Omental fat pad (tissue), 4 donors: ENCODE results near the gene TOR1AIP1. TPM values are rescaled to one million over a fixed set of nuclear protein-coding genes. Genes with fewer than 3 reads are reported as not detected.

Experiments
- ATAC-seq: fragments of 150-250 bp; one replicate; pipeline ENCODE4 v1.9.1; 2016; ENCODE audit warnings: mild to moderate bottlenecking, moderate library complexity; ENCODE audit not compliant: low FRiP score
- DNase-seq: peaks from one replicate; pipeline ENCODE4 v3.0.0-alpha.2; 2019; ENCODE audit warnings: low spot score
- total RNA-seq, 4 donors: library from RNA; depleted of rRNA; stranded (reverse); fragments of >200 nt; gene quantifications; one replicate each; pipeline ENCODE4 v1.1.0, GENCODE V29; 2016
- TF ChIP-seq, protein P1 (sequence below), 3 donors: fragments of 450-650 bp; IDR thresholded peaks; one replicate each; pipeline ENCODE4 v1.5.1; 2016 to 2017; ENCODE audit warnings: antibody characterized with exemption in 3 of 3, mild to moderate bottlenecking in 3 of 3, moderate library complexity in 2 of 3

The TOR1AIP1 gene
- total RNA-seq, 4 donors from 2014 or later = 57.3 to 88.4 (median 65.8) TPM

DNA sequence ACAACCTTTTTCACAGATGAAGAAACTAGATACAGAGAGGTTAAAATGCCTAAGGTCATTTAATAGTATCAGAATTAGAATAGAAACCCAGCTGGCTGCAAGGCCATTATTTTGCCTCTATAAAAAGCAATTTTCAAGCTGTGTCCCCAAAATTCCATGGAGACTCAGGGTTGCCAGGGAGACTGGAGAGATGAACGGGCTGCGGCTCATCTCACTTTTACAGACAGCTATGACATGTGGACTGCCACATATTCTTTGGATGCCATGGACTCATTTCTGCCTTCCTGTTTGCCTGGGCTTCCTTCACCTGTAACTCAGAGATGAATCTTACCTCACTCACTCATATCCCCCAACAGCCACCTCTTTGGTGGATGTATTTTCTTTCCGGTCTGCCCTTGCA lies 21.4 kb upstream of the TOR1AIP1 start:
- ATAC-seq = no peak
- DNase-seq = no peak
- TF ChIP-seq, protein P1, sequence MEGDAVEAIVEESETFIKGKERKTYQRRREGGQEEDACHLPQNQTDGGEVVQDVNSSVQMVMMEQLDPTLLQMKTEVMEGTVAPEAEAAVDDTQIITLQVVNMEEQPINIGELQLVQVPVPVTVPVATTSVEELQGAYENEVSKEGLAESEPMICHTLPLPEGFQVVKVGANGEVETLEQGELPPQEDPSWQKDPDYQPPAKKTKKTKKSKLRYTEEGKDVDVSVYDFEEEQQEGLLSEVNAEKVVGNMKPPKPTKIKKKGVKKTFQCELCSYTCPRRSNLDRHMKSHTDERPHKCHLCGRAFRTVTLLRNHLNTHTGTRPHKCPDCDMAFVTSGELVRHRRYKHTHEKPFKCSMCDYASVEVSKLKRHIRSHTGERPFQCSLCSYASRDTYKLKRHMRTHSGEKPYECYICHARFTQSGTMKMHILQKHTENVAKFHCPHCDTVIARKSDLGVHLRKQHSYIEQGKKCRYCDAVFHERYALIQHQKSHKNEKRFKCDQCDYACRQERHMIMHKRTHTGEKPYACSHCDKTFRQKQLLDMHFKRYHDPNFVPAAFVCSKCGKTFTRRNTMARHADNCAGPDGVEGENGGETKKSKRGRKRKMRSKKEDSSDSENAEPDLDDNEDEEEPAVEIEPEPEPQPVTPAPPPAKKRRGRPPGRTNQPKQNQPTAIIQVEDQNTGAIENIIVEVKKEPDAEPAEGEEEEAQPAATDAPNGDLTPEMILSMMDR (IDR thresholded peaks at IDR 0.05) = no peak

DNA sequence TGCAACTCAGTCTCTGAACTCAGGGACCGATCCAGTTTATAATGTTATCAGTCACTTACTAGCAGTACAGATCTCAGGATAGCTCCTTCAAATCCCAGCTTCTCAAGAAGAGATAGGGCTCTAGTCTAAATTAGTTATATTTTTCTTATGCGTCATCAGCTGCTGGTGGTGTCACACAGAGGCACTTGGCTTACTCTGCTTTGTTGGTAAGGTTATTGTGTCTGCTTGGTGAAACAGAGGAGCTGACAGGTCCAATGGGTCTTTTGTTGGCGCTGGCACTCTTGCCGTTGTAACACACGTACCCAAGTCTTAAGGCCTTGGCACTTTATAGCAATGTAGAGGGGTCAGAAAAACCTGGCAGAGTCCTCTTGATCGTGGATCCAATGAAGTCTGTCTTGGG lies 16.7 kb upstream of the TOR1AIP1 start:
- ATAC-seq = no peak
- TF ChIP-seq, protein P1 (IDR thresholded peaks at IDR 0.05) = no peak
- no peak for DNase-seq

DNA sequence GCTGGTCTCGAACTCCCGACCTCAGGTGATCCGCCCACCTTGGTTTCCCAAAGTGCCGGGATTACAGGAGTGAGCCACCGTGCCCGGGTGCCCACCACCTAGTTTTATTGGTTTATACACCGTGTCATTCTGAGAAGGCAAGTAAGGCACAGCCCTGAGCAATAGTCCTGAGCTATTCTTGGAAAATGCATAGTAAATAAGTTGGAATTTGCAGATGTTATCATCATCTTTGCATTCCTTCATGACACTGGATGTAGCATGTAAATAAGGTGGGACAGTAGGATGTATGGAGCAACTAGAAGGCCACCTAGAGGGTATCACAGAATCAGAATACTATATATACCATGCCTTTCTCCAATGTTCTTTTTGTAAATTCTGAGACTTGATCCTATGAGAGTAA lies 15.5 kb upstream of the TOR1AIP1 start:
- TF ChIP-seq, protein P1 (IDR thresholded peaks at IDR 0.05) = no peak
- no peak for ATAC-seq
- DNase-seq = no peak

DNA sequence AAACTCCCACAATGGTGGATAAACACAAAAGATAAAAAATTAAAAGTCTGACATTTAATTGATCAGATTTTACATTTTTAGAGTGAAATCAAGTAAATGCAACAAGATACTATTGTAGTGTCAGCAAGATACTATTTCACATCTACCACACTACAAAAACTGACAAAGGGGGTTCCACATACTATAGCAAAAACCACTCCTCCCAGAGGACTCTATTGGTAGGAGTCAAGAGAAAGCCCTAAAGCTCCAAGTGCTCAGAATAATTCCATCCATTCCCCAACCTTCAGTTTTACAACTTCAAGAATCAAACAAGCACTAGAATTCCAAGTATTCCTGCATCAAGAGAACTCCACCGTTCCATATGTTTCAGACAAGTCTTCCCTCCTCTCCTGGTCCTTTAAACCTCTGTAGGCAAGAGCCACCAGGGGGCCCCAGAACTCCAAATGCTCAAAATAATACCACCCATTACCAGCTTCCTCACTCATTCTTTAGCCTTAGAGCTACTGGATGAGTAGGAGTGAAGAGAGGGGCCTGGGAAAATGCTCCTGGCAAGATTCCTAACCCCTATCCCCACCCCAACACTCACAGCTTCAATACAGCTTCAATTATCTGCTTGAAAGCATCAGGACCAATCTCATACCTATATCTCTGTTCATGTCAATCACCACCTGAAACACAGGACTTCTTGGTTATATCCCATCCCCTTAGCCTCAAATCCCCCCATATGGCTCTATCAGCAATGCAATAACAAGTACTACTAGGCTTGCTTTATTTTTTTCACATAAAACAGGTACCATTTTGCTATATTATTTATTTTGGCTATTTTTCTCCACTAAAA lies 14.4 kb upstream of the TOR1AIP1 start:
- TF ChIP-seq, protein P1 (IDR thresholded peaks at IDR 0.05) = no peak
- ATAC-seq (no peak), DNase-seq (no peak)

DNA sequence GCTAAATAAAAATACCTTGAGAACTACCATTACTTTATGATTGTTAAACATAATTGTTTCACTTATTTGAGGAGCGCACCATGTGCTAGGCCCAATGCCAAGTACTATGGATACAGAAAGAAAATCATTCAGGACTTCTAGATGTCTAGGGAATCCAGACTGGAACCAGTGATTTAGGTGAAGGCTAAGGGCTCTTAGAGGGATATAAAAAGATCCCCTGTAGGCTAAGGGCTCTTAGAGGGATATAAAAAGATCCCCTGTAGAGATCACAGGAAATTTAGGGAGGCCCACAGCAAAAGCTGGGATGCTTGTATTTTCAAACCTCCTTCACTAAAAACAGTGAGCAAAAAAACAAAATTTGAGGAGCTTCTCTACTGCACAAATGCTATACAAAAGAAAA lies 11.2 kb upstream of the TOR1AIP1 start:
- no peak for ATAC-seq
- DNase-seq = no peak
- TF ChIP-seq, protein P1 (IDR thresholded peaks at IDR 0.05) = no peak

DNA sequence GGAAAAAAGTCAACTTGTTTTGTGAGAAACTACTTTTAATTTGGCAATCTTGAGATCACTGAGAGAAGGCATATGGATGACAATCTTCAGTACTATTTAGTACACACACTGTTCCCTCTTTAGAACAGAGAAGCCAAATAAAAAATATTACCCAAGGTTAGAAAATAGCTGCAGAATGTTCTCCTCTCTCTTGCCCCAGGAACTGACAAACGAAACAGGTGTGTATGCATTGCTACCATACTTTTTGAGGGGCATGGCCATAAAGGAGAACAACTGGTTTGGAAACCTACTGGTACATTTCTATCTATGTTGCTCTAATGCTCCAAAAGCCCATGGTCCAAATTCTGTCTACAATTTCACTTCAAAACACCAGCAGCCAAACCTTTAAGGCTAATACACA lies 10.1 kb upstream of the TOR1AIP1 start:
- ATAC-seq = no peak
- DNase-seq = no peak
- TF ChIP-seq, protein P1 (IDR thresholded peaks at IDR 0.05) = no peak

DNA sequence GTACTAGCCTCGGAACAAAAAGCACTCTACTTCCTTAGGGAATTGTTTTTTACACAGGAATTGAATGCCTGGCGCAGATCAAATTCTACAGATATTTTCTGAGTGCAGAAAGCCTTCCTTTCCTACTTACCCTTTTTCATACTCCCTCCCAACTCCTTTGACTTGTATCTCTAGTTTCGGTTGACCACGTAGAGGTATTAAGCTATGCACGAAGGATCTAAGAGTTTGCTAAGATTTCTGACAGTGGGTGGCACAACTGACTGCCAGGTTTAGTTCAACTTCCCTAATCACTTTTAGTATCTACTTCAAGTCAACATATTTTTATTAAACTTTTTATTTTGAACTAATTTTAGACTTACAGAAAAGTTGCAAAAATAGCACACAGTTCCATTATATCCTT lies 9.5 kb upstream of the TOR1AIP1 start:
- DNase-seq = no peak
- no peak for ATAC-seq
- TF ChIP-seq, protein P1 (IDR thresholded peaks at IDR 0.05) = no peak
